HL-60 (cell line): ENCODE measurements around the gene NAPEPLD.
"Not testable (repeated sequence)": the region's sequence is repeated elsewhere in the genome, so short reads cannot be mapped to it uniquely, and the experiment has no call there.

ENCODE experiments used
- DNase-seq, 2 experiments: peaks; one replicate each; pipeline ENCODE4 v3.0.0-alpha.2; 2010 to 2020; ENCODE audit warnings: low read depth in 1 of 2, low spot score in 1 of 2
- H3K27ac ChIP-seq: fragments of 250-450 bp; sonication (Bioruptor Pico); replicated peaks from 2 replicates; pipeline ENCODE4 v1.5.1; 2020; ENCODE audit warnings: mild to moderate bottlenecking, moderate library complexity
- H3K27me3 ChIP-seq: fragments of 250-450 bp; sonication (Bioruptor Pico); 2 replicates; pipeline ENCODE4 v1.5.1; 2021; ENCODE audit warnings: mild to moderate bottlenecking, moderate library complexity; ENCODE audit not compliant: insufficient read depth, poor library complexity, severe bottlenecking
- H3K4me3 ChIP-seq: replicated peaks from 2 replicates; pipeline ENCODE4 v1.5.1; 2011; ENCODE audit warnings: mild to moderate bottlenecking, control low read depth, low read length; ENCODE audit not compliant: insufficient read depth
- CTCF ChIP-seq: IDR thresholded peaks from one replicate; pipeline ENCODE4 v1.5.1; 2011; ENCODE audit warnings: low read length, control low read depth, inconsistent platforms; ENCODE audit not compliant: insufficient read depth
- GABPA ChIP-seq: IDR thresholded peaks from 2 replicates; pipeline ENCODE4 v1.6.1; 2012; ENCODE audit warnings: low read depth
- POLR2AphosphoS5 ChIP-seq: IDR thresholded peaks from 2 replicates; pipeline ENCODE4 v1.6.1; 2012; ENCODE audit warnings: low read depth
- SPI1 ChIP-seq: IDR thresholded peaks from 2 replicates; pipeline ENCODE4 v1.6.1; 2012; ENCODE audit warnings: low read depth, mild to moderate bottlenecking, borderline replicate concordance
- TF ChIP-seq, protein P1 (sequence below): IDR thresholded peaks from 2 replicates; pipeline ENCODE4 v1.6.1; 2012; ENCODE audit warnings: low read depth; ENCODE audit not compliant: insufficient replicate concordance

Gene NAPEPLD

DNA sequence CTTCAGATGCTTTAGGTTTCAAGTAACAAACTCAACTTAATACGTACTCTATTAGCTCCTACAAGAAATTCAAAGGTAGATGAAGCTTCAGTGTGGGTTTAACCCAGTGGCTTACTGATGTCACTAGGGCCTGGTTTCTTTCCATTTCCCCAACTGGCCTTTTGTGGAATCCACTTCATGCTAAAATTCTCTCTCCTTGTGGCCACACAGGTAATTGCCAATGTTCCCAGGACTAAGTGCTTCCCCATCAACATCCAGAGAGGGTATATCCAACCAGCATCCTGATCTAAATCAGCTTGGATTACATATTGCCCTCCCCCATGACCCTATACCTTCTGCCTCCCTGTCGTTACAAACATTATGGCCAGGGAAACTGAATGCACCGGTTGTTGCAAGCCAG lies 85.0 kb downstream of the NAPEPLD start:
- no peak for DNase-seq
- H3K27ac ChIP-seq = no peak overlapping the region
- H3K27me3 ChIP-seq = no peaks in the 10 kb centered on the region
- H3K4me3 ChIP-seq = no peak overlapping the region
- TF ChIP-seq CTCF (no peak), SPI1 (no peak), POLR2AphosphoS5 (no peak), GABPA (no peak)
- TF ChIP-seq, protein P1, sequence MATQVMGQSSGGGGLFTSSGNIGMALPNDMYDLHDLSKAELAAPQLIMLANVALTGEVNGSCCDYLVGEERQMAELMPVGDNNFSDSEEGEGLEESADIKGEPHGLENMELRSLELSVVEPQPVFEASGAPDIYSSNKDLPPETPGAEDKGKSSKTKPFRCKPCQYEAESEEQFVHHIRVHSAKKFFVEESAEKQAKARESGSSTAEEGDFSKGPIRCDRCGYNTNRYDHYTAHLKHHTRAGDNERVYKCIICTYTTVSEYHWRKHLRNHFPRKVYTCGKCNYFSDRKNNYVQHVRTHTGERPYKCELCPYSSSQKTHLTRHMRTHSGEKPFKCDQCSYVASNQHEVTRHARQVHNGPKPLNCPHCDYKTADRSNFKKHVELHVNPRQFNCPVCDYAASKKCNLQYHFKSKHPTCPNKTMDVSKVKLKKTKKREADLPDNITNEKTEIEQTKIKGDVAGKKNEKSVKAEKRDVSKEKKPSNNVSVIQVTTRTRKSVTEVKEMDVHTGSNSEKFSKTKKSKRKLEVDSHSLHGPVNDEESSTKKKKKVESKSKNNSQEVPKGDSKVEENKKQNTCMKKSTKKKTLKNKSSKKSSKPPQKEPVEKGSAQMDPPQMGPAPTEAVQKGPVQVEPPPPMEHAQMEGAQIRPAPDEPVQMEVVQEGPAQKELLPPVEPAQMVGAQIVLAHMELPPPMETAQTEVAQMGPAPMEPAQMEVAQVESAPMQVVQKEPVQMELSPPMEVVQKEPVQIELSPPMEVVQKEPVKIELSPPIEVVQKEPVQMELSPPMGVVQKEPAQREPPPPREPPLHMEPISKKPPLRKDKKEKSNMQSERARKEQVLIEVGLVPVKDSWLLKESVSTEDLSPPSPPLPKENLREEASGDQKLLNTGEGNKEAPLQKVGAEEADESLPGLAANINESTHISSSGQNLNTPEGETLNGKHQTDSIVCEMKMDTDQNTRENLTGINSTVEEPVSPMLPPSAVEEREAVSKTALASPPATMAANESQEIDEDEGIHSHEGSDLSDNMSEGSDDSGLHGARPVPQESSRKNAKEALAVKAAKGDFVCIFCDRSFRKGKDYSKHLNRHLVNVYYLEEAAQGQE = no peak

DNA sequence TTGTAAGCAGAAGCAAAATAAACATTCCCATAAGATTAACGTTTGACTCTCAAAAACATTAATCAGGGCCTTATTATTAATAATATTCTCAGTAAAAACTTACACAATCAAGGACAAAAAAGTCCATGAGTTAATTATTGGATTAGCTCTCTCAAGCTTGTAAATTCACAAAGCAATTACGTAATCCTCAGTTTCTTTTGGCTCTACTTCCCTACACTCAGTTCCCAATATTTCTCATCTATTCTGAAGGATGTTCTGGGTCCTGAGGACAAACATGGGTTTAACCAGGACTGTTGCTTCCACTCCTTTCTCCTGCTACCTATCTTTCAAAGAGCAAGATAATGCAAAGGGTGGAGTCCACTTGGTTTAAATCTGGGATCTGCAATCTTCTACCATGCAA lies 89.4 kb downstream of the NAPEPLD start:
- no peak for DNase-seq
- Histone ChIP-seq H3K4me3 (no peak overlapping the region), H3K27ac (no peak overlapping the region), H3K27me3 (no peaks in the 10 kb centered on the region)
- TF ChIP-seq SPI1 = peak; percentile 31; the same call in 1 of the 2 replicates
- TF ChIP-seq CTCF = no peak

- Histone ChIP-seq H3K27me3 (no peaks in the 10 kb centered on the region), H3K4me3 (no peak overlapping the region), H3K27ac (no peak overlapping the region)
- no peak for TF ChIP-seq CTCF
- no peak for DNase-seq
Measured at GRCh38 chr7:103058122-103058521, 90.8 kb downstream of the NAPEPLD start.

- H3K27me3 ChIP-seq, DNase-seq, H3K27ac ChIP-seq, H3K4me3 ChIP-seq: not testable (repeated sequence)
Measured at GRCh38 chr7:103056006-103056405, 92.9 kb downstream of the NAPEPLD start.

- no peak overlapping the region for H3K27ac ChIP-seq
- TF ChIP-seq POLR2AphosphoS5 (no peak), CTCF (no peak), SPI1 (no peak), GABPA (no peak)
- TF ChIP-seq, protein P1 = no peak
- DNase-seq = no peak
- no peaks in the 10 kb centered on the region for H3K27me3 ChIP-seq
- no peak overlapping the region for H3K4me3 ChIP-seq
Measured at GRCh38 chr7:103051519-103051918, 97.4 kb downstream of the NAPEPLD start.
